ENCODE results near the gene PPP2R5B.

Gene PPP2R5B

GRCh38 chr11:64885367-64886286 lies 38.9 kb upstream of the PPP2R5B start:
- no peak for TF ChIP-seq CTCF (IDR thresholded peaks at IDR 0.05; ENCODE audit: low read depth, low read length)
- no peak for DNase-seq (ENCODE audit: extremely low read depth, low read depth)

GRCh38 chr11:64887234-64887756 lies 37.2 kb upstream of the PPP2R5B start:
- no peak for TF ChIP-seq CTCF (IDR thresholded peaks at IDR 0.05; ENCODE audit: low read depth, low read length)
- DNase-seq (ENCODE audit: extremely low read depth, low read depth), result no peak

GRCh38 chr11:64887757-64888405 lies 36.6 kb upstream of the PPP2R5B start:
- DNase-seq (ENCODE audit: extremely low read depth, low read depth), result no peak
- TF ChIP-seq CTCF (IDR thresholded peaks at IDR 0.05; ENCODE audit: low read depth, low read length), result peak; percentile 86

GRCh38 chr11:64888406-64888728 lies 36.1 kb upstream of the PPP2R5B start:
- no peak for TF ChIP-seq CTCF (IDR thresholded peaks at IDR 0.05; ENCODE audit: low read depth, low read length)
- DNase-seq (ENCODE audit: extremely low read depth, low read depth), result no peak

- no peak for DNase-seq (ENCODE audit: extremely low read depth, low read depth)
- TF ChIP-seq CTCF (IDR thresholded peaks at IDR 0.05; ENCODE audit: low read depth, low read length), result no peak
These were observed 35.6 kb upstream of the PPP2R5B start for GRCh38 chr11:64888729-64889511.

GRCh38 chr11:64890522-64890939 lies 34.0 kb upstream of the PPP2R5B start:
- no peak for DNase-seq (ENCODE audit: extremely low read depth, low read depth)
- TF ChIP-seq CTCF (IDR thresholded peaks at IDR 0.05; ENCODE audit: low read depth, low read length), result no peak

All from AG09319 (cell line).